Endothelial cell (in vitro differentiated cells): ENCODE data around the gene LAGE3. TPM values are rescaled to one million over a fixed set of nuclear protein-coding genes. Genes with fewer than 3 reads are reported as not detected.

Experiments used
- DNase-seq: peaks from one replicate; pipeline ENCODE4 v3.0.0; 2021; ENCODE audit warnings: low spot score
- H3K27ac Mint-ChIP-seq: one replicate; pipeline ENCODE4 v1.8.0; 2021; ENCODE audit warnings: mixed read lengths, inconsistent platforms; ENCODE audit not compliant: unreplicated experiment
- H3K27me3 Mint-ChIP-seq: one replicate; pipeline ENCODE4 v1.8.0; 2021; ENCODE audit warnings: mild to moderate bottlenecking, moderate library complexity, mixed read lengths, inconsistent platforms; ENCODE audit not compliant: unreplicated experiment
- H3K36me3 Mint-ChIP-seq: one replicate; pipeline ENCODE4 v1.8.0; 2021; ENCODE audit warnings: mild to moderate bottlenecking, low read depth, mixed read lengths, inconsistent platforms; ENCODE audit not compliant: unreplicated experiment
- H3K4me1 Mint-ChIP-seq: one replicate; pipeline ENCODE4 v1.8.0; 2021; ENCODE audit warnings: mild to moderate bottlenecking, mixed read lengths, inconsistent platforms; ENCODE audit not compliant: unreplicated experiment
- H3K4me3 Mint-ChIP-seq: one replicate; pipeline ENCODE4 v1.8.0; 2021; ENCODE audit warnings: mild to moderate bottlenecking, mixed read lengths, inconsistent platforms; ENCODE audit not compliant: unreplicated experiment
- H3K9me3 Mint-ChIP-seq: one replicate; pipeline ENCODE4 v1.8.0; 2021; ENCODE audit warnings: mixed read lengths, inconsistent platforms; ENCODE audit not compliant: unreplicated experiment
- total RNA-seq: library from RNA; stranded (reverse); fragmentation: NEBNext Ultra II Directional; extraction: Animal tissue kit (Norgen Biotek cat#: 25700); gene quantifications from one replicate; pipeline ENCODE4 v1.2.1, GENCODE V29; 2021; ENCODE audit not compliant: unreplicated experiment
- TF ChIP-seq, protein P1 (sequence below): fragments of 200-600 bp; sonication (generic); IDR thresholded peaks from one replicate; pipeline ENCODE4 v1.5.0; 2021; ENCODE audit warnings: antibody characterized with exemption; ENCODE audit not compliant: unreplicated experiment

LAGE3 gene
- total RNA-seq, 1 donor from 2014 or later, result 18.4 TPM

DNA sequence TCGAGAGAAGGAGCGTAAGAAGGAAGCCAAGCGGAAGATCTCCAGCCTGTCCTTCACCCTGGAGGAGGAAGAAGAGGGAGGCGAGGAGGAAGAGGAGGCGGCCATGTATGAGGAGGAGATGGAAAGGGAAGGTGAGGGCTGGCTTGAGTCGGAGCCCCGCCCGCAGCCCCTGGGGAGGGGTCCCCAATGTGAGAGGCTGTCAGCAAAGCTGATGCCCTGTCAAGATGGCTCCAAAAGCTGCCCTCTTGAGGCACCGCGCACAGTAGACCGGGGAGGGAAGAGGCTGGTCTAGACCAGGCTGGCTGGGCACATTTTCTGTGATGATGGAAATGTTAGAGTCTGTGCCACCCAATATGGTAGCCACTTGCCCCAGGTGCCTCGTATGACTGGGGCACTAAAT lies 32.7 kb downstream of the LAGE3 start:
- Mint-ChIP-seq H3K36me3 (no peaks in the 10 kb centered on the region), H3K27me3 (peaks cover 3% of the 10 kb centered on the region), H3K9me3 (no peaks in the 10 kb centered on the region), H3K27ac (no peak overlapping the region), H3K4me3 (no peak overlapping the region), H3K4me1 (no peaks in the 10 kb centered on the region)
- no peak for DNase-seq
- TF ChIP-seq, protein P1, sequence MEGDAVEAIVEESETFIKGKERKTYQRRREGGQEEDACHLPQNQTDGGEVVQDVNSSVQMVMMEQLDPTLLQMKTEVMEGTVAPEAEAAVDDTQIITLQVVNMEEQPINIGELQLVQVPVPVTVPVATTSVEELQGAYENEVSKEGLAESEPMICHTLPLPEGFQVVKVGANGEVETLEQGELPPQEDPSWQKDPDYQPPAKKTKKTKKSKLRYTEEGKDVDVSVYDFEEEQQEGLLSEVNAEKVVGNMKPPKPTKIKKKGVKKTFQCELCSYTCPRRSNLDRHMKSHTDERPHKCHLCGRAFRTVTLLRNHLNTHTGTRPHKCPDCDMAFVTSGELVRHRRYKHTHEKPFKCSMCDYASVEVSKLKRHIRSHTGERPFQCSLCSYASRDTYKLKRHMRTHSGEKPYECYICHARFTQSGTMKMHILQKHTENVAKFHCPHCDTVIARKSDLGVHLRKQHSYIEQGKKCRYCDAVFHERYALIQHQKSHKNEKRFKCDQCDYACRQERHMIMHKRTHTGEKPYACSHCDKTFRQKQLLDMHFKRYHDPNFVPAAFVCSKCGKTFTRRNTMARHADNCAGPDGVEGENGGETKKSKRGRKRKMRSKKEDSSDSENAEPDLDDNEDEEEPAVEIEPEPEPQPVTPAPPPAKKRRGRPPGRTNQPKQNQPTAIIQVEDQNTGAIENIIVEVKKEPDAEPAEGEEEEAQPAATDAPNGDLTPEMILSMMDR, result no peak

DNA sequence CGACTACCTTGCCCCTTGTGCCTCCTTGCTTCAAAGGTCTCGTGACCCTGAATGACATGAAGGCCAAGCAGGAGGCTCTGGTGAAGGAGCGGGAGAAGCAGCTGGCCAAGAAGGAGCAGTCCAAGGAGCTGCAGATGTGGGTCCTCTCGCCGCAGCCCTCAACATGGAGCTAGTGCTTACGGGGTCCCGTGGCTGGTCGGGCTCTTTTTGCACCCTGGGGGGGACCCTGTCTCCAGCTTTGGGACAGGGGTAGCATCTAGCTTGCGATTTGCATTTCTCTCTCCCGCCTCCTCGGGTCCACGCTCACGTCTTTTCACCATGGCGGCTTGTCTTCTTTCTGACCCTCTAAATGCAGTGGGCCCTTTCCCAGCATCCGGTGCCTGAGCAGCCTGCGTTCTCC lies 33.3 kb downstream of the LAGE3 start:
- TF ChIP-seq, protein P1, result no peak
- Mint-ChIP-seq H3K27ac (no peak overlapping the region), H3K36me3 (no peaks in the 10 kb centered on the region), H3K4me1 (no peaks in the 10 kb centered on the region), H3K27me3 (peaks cover 3% of the 10 kb centered on the region), H3K9me3 (no peaks in the 10 kb centered on the region), H3K4me3 (no peak overlapping the region)
- no peak for DNase-seq

DNA sequence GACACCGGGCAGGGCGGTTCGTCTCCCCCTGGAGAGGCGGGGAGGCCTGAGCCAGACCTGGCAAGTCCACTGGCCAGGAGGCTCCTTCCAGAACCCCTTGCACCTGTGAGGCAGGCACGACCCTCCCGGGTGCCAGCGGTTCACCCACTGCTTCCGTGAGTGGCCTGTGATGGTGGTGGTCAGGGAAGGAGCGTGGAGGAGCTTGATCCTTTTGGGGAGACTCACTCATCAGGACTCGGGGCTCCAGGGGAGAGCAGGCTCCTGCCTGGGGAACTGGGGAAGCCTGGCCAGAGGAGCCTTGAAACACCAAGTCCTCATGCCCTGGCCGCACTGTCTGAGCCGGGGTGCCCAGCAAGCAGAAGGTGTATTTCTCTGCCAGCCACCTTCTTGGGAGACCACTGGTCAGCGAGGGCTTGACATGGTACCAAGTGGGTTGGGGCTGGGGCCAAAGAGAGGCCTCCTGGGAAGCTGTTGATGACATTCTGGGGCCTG lies 34.3 kb downstream of the LAGE3 start:
- Mint-ChIP-seq H3K36me3 (no peaks in the 10 kb centered on the region), H3K4me3 (no peak overlapping the region)

DNA sequence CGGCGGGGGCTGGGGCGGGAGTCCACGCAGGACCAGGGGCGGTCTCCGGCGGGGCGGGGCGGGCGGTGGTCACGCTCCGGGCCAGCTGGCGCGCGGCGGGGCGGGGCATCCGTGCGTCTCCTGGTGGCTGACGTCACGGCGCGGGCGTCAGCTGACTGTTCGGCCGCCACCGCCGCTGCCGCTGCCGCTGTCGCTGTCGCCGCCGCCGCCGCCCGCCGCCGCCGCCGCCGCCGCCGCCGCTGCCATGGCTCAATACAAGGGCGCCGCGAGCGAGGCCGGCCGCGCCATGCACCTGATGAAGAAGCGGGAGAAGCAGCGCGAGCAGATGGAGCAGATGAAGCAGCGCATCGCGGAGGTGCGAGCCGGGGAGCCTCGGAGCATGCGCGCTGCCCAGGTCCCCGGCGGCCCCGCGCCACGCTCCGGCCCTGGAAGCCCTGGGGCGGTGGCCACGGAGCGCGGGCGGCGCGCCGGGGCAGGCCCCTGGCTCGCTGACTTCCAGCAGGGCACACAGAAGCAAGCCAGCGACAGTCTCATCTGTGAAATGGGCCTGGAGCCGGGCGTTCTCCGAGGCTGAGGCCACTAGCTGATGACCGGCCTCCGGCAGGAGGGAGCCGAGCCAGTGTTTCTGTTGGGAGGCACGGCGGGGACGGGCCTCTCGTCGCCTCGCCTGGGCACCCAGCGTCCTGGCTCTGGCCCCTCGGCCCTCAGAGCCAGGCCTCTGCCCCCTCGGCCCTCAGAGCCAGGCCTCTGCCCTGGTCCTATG lies 34.9 kb downstream of the LAGE3 start, which contains the start of gene FAM50A:
FAM50A (plus strand) TSS at position 150 of the 763 bp plus-strand sequence; CDS start at position 245, 95 bp downstream.
- Mint-ChIP-seq H3K27me3 (peaks cover 3% of the 10 kb centered on the region), H3K36me3 (no peaks in the 10 kb centered on the region), H3K4me1 (no peaks in the 10 kb centered on the region), H3K9me3 (no peaks in the 10 kb centered on the region), H3K4me3 (peak within 1 kb of the TSS; percentile 85), H3K27ac (peak within 1 kb of the TSS; percentile 61)
- TF ChIP-seq, protein P1, result no peak
- DNase-seq, result peak; percentile 60

More for the DNA sequence above, 34.3 kb downstream of the LAGE3 start:
- TF ChIP-seq, protein P1, result no peak
- DNase-seq, result no peak
- no peaks in the 10 kb centered on the region for H3K9me3 Mint-ChIP-seq
- H3K4me1 Mint-ChIP-seq, result no peaks in the 10 kb centered on the region
- no peak overlapping the region for H3K27ac Mint-ChIP-seq
- peaks cover 3% of the 10 kb centered on the region for H3K27me3 Mint-ChIP-seq

DNA sequence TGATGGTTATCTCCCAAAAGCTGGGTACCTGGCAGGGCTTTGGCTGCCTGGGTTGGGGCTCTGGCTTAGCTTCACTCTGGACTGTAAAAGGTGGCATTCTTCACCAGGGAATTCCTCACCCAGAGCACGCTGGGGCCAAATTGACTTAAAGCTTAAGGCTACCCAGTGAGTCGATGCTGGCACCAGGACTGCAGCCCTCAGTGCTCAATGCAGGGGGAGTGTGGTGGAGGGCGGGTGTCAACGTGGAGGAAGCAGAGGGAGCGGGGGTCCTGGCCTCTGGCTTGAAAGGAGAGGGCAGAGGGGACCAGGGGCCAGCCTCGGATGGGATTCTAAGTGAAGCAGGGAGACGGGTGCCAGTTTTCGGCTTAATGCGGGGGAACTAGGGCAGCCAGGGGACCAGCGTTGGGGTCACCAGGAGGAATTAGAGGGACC lies 35.6 kb downstream of the LAGE3 start:
- peak overlapping the region; percentile 85 for H3K4me3 Mint-ChIP-seq
- DNase-seq, result no peak
- H3K36me3 Mint-ChIP-seq, result peaks cover 3% of the 10 kb centered on the region
- no peaks in the 10 kb centered on the region for H3K4me1 Mint-ChIP-seq
- no peaks in the 10 kb centered on the region for H3K9me3 Mint-ChIP-seq
- TF ChIP-seq, protein P1, result no peak
- H3K27me3 Mint-ChIP-seq, result peaks cover 1% of the 10 kb centered on the region
- H3K27ac Mint-ChIP-seq, result peak overlapping the region; percentile 61
